ENCODE results near the gene KRT14.
"Not testable (repeated sequence)": the region's sequence is repeated elsewhere in the genome, so short reads cannot be mapped to it uniquely, and the experiment has no call there.

Gene KRT14

GRCh38 chr17:41588126-41588810 lies 1.6 kb upstream of the KRT14 start:
- no peak for TF ChIP-seq CTCF (IDR thresholded peaks at IDR 0.05; ENCODE audit: low read depth, low read length)
- no peak for DNase-seq
- Histone ChIP-seq H3K4me1 (peaks cover 3% of the 10 kb centered on the region), H3K27me3 (no peaks in the 10 kb centered on the region), H3K4me3 (ENCODE audit: low read depth, low read length) (no peak overlapping the region), H3K9me3 (no peaks in the 10 kb centered on the region), H3K36me3 (no peaks in the 10 kb centered on the region)

GRCh38 chr17:41585301-41586056 lies 1.2 kb downstream of the KRT14 start:
- Histone ChIP-seq H3K4me1 (peaks cover 5% of the 10 kb centered on the region), H3K36me3 (no peaks in the 10 kb centered on the region), H3K4me3 (ENCODE audit: low read depth, low read length) (no peak overlapping the region), H3K9me3 (no peaks in the 10 kb centered on the region), H3K27me3 (no peaks in the 10 kb centered on the region)
- TF ChIP-seq CTCF (IDR thresholded peaks at IDR 0.05; ENCODE audit: low read depth, low read length): no peak
- no peak for DNase-seq

GRCh38 chr17:41584331-41584927 lies 2.3 kb downstream of the KRT14 start:
- H3K27me3 ChIP-seq; H3K9me3 ChIP-seq; H3K4me3 ChIP-seq (ENCODE audit: low read depth, low read length); H3K4me1 ChIP-seq; H3K36me3 ChIP-seq; DNase-seq: not testable (repeated sequence)

- DNase-seq: peak; percentile 53
- peak; percentile 24 for TF ChIP-seq CTCF (IDR thresholded peaks at IDR 0.05; ENCODE audit: low read depth, low read length)
- H3K27me3 ChIP-seq: no peaks in the 10 kb centered on the region
- H3K4me3 ChIP-seq (ENCODE audit: low read depth, low read length): no peak overlapping the region
- peaks cover 8% of the 10 kb centered on the region for H3K4me1 ChIP-seq
- H3K36me3 ChIP-seq: no peaks in the 10 kb centered on the region
- H3K9me3 ChIP-seq: no peaks in the 10 kb centered on the region
Measured at GRCh38 chr17:41583137-41584127, 3.3 kb downstream of the KRT14 start.

- H3K27me3 ChIP-seq; H3K9me3 ChIP-seq; H3K4me3 ChIP-seq (ENCODE audit: low read depth, low read length); H3K4me1 ChIP-seq; DNase-seq; H3K36me3 ChIP-seq: not testable (repeated sequence)
Measured at GRCh38 chr17:41582061-41582968, 4.4 kb downstream of the KRT14 start.

GRCh38 chr17:41581366-41582060 lies 5.2 kb downstream of the KRT14 start:
- Histone ChIP-seq H3K4me3 (ENCODE audit: low read depth, low read length) (no peak overlapping the region), H3K36me3 (no peaks in the 10 kb centered on the region), H3K27me3 (no peaks in the 10 kb centered on the region), H3K9me3 (no peaks in the 10 kb centered on the region), H3K4me1 (peaks cover 8% of the 10 kb centered on the region)
- DNase-seq: no peak
- no peak for TF ChIP-seq CTCF (IDR thresholded peaks at IDR 0.05; ENCODE audit: low read depth, low read length)

All from BE2C (cell line).